Fibroblast of pulmonary artery (primary cell): Measurements from ENCODE around the gene SOX13.
"Not testable (repeated sequence)": the region's sequence is repeated elsewhere in the genome, so short reads cannot be mapped to it uniquely, and the experiment has no call there.

Source experiments
- DNase-seq: peaks from one replicate; pipeline ENCODE4 v3.0.0-alpha.2; 2010; ENCODE audit warnings: low read depth
- H3K4me3 ChIP-seq: replicated peaks from 2 replicates; pipeline ENCODE4 v1.5.1; 2011; ENCODE audit warnings: low read depth, mild to moderate bottlenecking, control low read depth, low read length, moderate library complexity
- CTCF ChIP-seq: IDR thresholded peaks from 2 replicates; pipeline ENCODE4 v1.5.1; 2011; ENCODE audit warnings: mild to moderate bottlenecking, control low read depth, low read length, inconsistent platforms; ENCODE audit errors: missing control alignments

SOX13 gene

GRCh38 chr1:204087181-204087892 lies 14.4 kb downstream of the SOX13 start:
- TF ChIP-seq CTCF = no peak
- DNase-seq = no peak

GRCh38 chr1:204087893-204088528 lies 15.1 kb downstream of the SOX13 start:
- H3K4me3 ChIP-seq = no peak overlapping the region
- no peak for TF ChIP-seq CTCF
- no peak for DNase-seq

More at GRCh38 chr1:204087181-204087892, 14.4 kb downstream of the SOX13 start:
- no peak overlapping the region for H3K4me3 ChIP-seq

GRCh38 chr1:204088596-204088995 lies 15.7 kb downstream of the SOX13 start:
- H3K4me3 ChIP-seq = no peak overlapping the region
- no peak for TF ChIP-seq CTCF
- DNase-seq = no peak

GRCh38 chr1:204089044-204089751 lies 16.3 kb downstream of the SOX13 start:
- peak; percentile 48 for DNase-seq
- TF ChIP-seq CTCF = no peak
- H3K4me3 ChIP-seq = no peak overlapping the region

- not testable (repeated sequence) for DNase-seq, H3K4me3 ChIP-seq
These were observed 17.2 kb downstream of the SOX13 start for GRCh38 chr1:204090132-204090531.

- DNase-seq = no peak
- no peak for TF ChIP-seq CTCF
These were observed 18.2 kb downstream of the SOX13 start for GRCh38 chr1:204091066-204091465.

GRCh38 chr1:204091787-204092312 lies 18.9 kb downstream of the SOX13 start:
- no peak overlapping the region for H3K4me3 ChIP-seq

More at GRCh38 chr1:204091066-204091465, 18.2 kb downstream of the SOX13 start:
- no peak overlapping the region for H3K4me3 ChIP-seq

More at GRCh38 chr1:204091787-204092312, 18.9 kb downstream of the SOX13 start:
- no peak for TF ChIP-seq CTCF
- DNase-seq = no peak
